ENCODE data around the gene GHRHR. TPM values are rescaled to one million over a fixed set of nuclear protein-coding genes. Genes with fewer than 3 reads are reported as not detected.

The GHRHR gene
- not detected for total RNA-seq

DNA sequence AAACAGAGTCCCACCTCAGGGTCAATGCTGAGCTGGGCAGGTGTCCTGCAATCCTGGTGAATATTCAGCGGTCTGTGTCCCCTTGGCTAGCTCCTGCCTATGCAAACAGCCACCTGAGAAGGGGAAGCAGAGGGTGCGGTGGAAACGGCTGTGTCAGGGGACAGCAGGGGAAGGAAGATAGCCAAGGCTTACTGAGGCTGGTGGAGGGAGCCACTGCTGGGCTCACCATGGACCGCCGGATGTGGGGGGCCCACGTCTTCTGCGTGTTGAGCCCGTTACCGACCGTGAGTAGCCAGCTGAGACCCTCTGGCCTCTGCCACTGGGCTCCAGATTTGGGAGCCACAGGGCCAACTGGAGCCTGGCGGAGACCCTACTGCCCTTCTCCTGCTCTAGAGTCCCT lies at the start of gene GHRHR:
TSS of gene GHRHR (plus strand) at position 112 of the 400 bp plus-strand sequence. CDS start at position 228, 116 bp downstream.
- Histone ChIP-seq H3K4me1 (no peaks in the 10 kb centered on the region), H3K27me3 (no peaks in the 10 kb centered on the region), H3K36me3 (no peaks in the 10 kb centered on the region), H3K4me3 (no peak within 1 kb of the TSS), H3K9me3 (no peaks in the 10 kb centered on the region), H3K27ac (no peak within 1 kb of the TSS)
- no peak for DNase-seq
- intact Hi-C loops (cut with DNase I; ENCODE audit: low total_unique reads), result no loop called here
- TF ChIP-seq, protein P1, sequence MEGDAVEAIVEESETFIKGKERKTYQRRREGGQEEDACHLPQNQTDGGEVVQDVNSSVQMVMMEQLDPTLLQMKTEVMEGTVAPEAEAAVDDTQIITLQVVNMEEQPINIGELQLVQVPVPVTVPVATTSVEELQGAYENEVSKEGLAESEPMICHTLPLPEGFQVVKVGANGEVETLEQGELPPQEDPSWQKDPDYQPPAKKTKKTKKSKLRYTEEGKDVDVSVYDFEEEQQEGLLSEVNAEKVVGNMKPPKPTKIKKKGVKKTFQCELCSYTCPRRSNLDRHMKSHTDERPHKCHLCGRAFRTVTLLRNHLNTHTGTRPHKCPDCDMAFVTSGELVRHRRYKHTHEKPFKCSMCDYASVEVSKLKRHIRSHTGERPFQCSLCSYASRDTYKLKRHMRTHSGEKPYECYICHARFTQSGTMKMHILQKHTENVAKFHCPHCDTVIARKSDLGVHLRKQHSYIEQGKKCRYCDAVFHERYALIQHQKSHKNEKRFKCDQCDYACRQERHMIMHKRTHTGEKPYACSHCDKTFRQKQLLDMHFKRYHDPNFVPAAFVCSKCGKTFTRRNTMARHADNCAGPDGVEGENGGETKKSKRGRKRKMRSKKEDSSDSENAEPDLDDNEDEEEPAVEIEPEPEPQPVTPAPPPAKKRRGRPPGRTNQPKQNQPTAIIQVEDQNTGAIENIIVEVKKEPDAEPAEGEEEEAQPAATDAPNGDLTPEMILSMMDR (IDR thresholded peaks at IDR 0.05), result no peak
- no peak for TF ChIP-seq POLR2A (IDR thresholded peaks at IDR 0.05)

DNA sequence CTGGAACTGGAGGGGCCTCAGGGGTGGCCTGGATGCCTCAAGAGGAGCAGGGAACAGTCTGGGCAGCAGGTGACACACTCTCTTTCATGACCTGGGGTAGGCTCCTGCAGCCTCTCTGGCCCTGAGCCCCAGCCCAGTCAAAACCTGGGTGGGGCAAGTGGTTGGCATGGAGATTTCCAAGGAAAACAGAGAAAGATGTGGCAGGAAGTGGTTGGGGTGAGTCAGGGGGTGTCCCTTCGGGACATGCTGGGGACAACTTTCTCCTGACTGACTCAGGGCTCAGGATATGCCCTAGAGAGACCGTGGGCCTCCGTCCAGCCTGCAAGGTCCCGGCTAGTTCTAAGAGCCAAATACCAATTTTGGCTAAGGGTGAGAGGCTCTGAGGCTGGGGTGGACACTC lies 49.2 kb upstream of the GHRHR start:
- no peaks in the 10 kb centered on the region for H3K36me3 ChIP-seq
- intact Hi-C loops (cut with DNase I; ENCODE audit: low total_unique reads), result no loop called here

DNA sequence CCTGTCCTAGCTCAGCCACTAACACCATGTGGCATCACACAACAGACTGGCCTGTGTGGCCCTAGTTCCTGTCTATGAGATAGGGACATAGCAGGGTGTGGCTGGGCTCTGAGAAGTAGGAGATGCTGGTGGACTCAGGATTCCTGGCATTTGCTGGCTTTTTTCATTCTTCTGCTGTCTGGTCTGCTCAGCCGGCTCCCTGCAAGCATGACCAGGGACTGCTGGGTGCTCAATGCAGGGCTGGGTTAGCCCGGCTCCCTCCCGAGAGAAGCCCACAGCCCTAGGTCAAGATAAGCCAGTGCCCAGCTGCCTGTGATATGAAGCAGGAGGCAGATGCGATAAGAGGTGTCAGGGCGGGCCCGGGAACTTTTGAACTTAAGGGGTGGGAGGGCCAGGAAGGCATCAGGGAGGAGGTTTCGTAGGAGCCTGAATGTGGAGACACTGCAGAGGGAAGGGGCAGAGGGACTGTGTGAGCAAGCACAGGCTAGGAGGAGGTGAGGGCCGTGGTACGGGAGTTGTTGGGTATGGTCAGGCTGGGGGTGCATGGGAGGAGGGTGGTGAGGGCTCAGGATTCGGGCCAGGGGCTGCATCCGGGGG lies 48.6 kb upstream of the GHRHR start:
- peak overlapping the region in 1 of 2 donors; percentile 8 for H3K4me3 ChIP-seq
- intact Hi-C loops (cut with DNase I; ENCODE audit: low total_unique reads), result no loop called here
- H3K9me3 ChIP-seq, result no peaks in the 10 kb centered on the region
- H3K4me1 ChIP-seq, result peaks cover 0 to 6% of the 10 kb centered on the region in 2 donors
- no peaks in the 10 kb centered on the region for H3K36me3 ChIP-seq
- peak overlapping the region; percentile 25 to 68 for H3K27ac ChIP-seq
- H3K27me3 ChIP-seq, result no peaks in the 10 kb centered on the region
- DNase-seq, result no peak
- no peak for TF ChIP-seq POLR2A (IDR thresholded peaks at IDR 0.05)
- TF ChIP-seq, protein P1 (IDR thresholded peaks at IDR 0.05), result no peak

More for the DNA sequence above, 49.2 kb upstream of the GHRHR start:
- no peak for DNase-seq
- H3K27ac ChIP-seq, result peak overlapping the region; percentile 25 to 68
- peaks cover 0 to 6% of the 10 kb centered on the region in 2 donors for H3K4me1 ChIP-seq
- no peaks in the 10 kb centered on the region for H3K9me3 ChIP-seq
- TF ChIP-seq, protein P1 (IDR thresholded peaks at IDR 0.05), result no peak
- no peak for TF ChIP-seq POLR2A (IDR thresholded peaks at IDR 0.05)
- no peaks in the 10 kb centered on the region for H3K27me3 ChIP-seq
- H3K4me3 ChIP-seq, result peak overlapping the region in 1 of 2 donors; percentile 16

DNA sequence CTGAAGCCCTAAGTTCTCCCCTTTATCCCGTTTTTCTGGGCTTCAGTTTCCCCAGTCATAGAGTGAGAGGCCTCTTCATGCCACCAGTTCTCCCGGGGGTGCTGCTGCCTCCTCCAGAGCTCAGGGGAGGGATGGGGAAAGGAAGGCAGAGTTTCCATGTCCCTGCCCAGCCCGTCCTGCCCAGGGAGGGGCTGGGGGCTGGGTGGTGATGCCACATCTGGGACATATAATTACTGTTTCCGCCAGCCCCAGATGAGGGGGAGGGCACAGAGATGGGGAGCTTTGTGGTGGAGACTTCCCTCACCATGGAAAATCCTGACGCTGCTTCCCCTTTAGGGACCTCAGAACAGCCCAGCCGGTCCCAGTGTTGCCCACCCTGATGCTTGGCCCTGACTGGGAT lies 48.0 kb upstream of the GHRHR start:
- Histone ChIP-seq H3K9me3 (no peaks in the 10 kb centered on the region), H3K36me3 (no peaks in the 10 kb centered on the region), H3K27ac (peak overlapping the region; percentile 25 to 68), H3K4me1 (peaks cover 0 to 9% of the 10 kb centered on the region in 2 donors), H3K27me3 (no peaks in the 10 kb centered on the region), H3K4me3 (peak overlapping the region in 1 of 2 donors; percentile 1)
- intact Hi-C loops (cut with DNase I; ENCODE audit: low total_unique reads), result no loop called here
- no peak for DNase-seq
- TF ChIP-seq, protein P1 (IDR thresholded peaks at IDR 0.05), result no peak
- TF ChIP-seq POLR2A (IDR thresholded peaks at IDR 0.05), result no peak

DNA sequence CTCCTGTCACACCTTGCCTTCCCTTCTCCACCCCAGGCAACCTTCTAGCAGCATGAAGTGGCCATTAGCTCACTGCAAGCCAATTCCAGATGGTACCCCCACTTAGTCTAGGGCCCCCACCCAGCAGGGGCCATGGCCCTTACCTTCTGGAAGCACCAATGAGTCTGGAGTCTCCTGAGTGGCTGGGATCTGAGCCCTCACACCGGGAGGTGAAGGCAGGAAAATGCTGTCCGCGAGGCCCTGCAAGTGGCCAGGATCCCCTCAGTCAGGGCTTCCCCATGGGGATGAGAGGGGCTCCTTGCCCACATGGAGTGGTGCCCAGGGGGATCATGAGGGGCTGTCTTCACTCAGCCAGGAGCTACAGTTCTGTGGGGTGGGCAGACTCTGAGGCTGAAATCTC lies 47.5 kb upstream of the GHRHR start:
- no peak for TF ChIP-seq POLR2A (IDR thresholded peaks at IDR 0.05)
- TF ChIP-seq, protein P1 (IDR thresholded peaks at IDR 0.05), result no peak
- H3K9me3 ChIP-seq, result no peaks in the 10 kb centered on the region
- peak overlapping the region in 1 of 2 donors; percentile 68 for H3K27ac ChIP-seq
- no peaks in the 10 kb centered on the region for H3K36me3 ChIP-seq
- no peaks in the 10 kb centered on the region for H3K27me3 ChIP-seq
- peaks cover 0 to 7% of the 10 kb centered on the region in 2 donors for H3K4me1 ChIP-seq
- intact Hi-C loops (cut with DNase I; ENCODE audit: low total_unique reads), result no loop called here
- H3K4me3 ChIP-seq, result no peak overlapping the region
- DNase-seq, result no peak

All from uterus (tissue), 4 donors.